Measurements from ENCODE around the gene SLC35A4.
A peak's percentile ranks its signal among the peaks of the same experiment; 100 is the strongest.

SLC35A4 gene, protein sequence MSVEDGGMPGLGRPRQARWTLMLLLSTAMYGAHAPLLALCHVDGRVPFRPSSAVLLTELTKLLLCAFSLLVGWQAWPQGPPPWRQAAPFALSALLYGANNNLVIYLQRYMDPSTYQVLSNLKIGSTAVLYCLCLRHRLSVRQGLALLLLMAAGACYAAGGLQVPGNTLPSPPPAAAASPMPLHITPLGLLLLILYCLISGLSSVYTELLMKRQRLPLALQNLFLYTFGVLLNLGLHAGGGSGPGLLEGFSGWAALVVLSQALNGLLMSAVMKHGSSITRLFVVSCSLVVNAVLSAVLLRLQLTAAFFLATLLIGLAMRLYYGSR

DNA sequence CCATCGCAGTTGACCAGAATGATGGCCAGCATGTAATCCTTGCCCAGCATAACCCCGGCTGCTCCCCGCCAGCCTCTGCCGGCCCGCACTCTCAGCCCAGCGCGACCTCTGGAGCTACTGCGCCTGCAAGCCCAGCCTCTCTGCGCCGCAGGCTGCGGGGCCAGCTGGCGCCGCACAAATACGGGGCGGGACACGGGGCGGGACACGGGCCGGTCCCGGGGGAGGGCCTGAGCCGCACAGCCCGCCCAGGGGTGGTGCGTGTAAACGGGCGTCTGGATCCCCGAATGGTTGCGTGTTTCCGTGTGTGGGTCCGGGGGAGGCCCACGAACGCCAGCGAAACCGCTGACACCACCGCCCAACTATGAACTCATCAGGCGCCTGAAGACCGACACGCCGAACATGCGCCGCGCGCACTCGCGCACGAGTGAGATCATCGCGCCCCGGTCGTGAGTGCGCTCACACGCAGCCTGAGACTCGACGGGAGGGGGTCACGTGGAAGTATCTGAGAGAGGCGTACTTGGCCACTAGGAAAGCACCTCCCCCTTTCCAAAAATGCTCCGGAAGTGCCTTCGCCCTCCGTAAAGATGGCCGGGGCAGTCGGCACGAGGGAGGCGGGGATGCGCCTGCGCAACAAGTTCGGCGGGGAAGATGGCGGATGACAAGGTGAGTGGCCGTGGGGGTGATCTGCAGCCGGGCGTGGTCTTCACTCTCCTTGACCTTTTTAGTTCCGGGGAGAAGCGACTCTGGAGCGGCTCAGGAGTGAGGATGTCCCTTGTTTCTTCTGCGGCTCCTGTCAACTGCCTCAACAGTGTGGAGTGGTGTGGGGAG, at the start of gene SLC35A4, which contains the start of gene APBB3:
TSS of gene SLC35A4 (plus strand) at position 633 of the 828 bp plus-strand sequence. CDS start 2,342 bp downstream, outside the sequence.
TSS of gene APBB3 (minus strand) at position 403 of the 828 bp plus-strand sequence. CDS start at position 50, 353 bp downstream.
- DNase-seq (ENCODE audit: low read depth): peak; percentile 95

DNA sequence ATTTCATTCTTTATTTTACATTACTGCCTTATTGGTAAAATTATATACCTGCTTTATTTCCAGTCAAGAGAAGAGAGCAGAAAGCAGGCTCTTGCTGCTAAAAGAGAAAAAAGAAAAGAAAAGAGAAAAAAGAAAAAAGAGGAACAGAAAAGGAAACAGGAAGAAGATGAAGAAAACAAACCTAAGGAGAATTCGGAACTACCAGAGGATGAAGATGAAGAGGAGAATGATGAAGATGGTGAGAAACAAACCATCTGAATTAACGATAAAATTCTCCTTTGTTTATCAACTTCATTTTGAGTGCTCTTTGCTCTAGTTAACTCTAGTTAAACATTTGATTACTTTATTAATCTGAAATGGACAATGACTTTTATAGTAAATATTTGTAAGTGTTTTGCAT, 40.6 kb upstream of the SLC35A4 start:
- no peak for DNase-seq (ENCODE audit: low read depth)

DNA sequence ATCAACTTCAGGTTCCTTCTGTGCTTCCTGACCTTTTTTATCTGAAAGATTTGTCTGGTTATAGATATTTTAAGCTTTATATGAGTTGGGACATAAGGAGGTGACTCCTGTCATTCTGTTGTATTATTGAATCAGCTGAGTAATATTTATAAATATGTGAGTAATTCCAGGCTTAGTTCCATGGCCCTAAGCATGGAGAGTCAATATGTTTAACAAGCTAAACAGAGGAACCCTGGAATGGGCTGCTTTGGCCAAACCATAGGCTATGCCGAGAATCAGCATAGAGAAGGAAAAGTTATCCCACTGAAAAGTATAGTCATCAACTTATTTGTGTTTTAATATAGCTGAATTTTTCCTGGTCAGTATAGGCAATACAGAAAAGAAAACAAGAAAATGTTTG, 24.4 kb upstream of the SLC35A4 start:
- DNase-seq (ENCODE audit: low read depth): no peak

DNA sequence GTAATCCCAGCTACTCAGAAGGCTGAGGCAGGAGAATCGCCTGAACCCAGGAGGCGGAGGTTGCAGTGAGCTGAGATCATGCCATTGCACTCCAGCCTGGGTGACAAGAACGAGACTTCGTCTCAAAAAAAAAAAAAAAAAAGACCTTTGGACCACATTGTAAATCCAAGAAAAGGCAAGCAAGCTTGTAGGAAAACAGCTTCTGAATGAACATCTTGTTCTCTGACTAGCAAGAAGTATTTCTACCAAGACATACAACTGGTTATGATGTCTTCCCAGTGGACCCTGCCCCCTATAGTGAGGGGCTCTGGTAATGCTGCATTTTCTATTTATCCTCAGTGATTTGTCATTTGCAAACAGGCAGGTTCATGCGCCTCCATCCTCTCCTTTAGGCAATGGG, 21.7 kb upstream of the SLC35A4 start:
- no peak for DNase-seq (ENCODE audit: low read depth)

DNA sequence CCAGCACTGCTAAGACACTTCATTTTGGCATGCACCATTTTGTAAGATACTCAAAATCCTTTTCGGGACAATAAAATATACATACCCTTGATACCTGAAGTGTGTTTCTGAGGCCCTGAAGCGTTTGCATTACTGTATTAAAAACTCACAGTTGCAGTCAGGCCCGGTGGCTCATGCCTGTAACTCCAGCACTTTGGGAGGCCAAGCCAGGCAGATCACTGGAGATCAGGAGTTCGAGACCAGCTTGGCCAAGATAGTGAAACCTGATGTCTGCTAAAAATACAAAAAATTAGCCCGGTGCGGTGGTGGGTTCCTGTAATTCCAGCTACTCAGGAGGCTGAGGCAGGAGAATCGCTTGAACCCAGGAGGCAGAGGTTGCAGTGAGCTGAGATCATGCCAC, 19.6 kb upstream of the SLC35A4 start:
- no peak for DNase-seq (ENCODE audit: low read depth)

DNA sequence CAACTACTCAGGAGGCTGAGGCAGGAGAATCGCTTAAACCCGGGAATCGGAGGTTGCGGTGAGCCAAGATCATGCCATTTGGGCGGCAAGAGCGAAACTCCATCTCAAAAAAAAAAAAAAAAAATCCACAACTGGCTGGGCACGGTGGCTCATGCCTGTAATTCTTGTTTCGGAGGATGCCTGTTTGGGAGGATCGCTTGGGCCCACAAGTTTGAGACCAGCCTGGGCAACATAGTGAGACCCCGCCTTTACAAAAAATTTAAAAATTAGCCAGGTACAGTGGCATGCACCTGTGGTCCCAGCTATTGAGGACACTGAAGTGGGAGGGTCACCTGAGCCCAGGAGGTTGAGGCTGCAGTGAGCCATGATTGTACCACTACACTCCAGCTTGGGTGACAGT, 19.0 kb upstream of the SLC35A4 start:
- DNase-seq (ENCODE audit: low read depth): no peak

DNA sequence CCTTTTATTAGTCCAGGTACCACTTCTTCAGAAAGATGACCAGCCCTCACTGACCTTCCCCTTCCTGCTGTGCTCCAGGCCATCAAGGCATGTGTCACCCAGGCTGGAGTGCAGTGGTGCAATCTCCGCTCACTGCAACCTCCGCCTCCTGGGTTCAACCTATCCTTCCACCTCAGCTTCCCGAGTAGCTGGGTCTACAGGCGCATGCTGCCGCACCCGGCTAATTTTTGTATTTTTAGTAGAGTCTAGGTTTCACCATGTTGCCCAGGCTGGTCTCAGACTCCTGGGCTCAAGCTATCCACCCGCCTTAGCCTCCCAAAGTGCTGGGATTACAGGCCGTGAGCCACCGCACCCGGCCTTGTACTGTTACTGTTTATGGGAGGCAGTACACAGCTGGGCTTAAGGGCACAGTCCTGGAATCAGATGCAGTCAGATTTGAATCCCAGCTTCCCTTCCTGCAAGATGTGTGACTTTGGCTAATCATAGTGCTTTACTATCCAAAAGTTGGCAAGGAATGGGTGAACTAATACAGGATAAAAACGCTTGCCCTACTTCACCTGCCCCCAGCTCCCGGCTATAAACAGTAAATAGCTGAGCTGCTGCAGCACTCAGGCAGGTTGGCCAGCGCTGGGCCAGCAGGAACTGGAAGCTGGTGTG, 17.6 kb upstream of the SLC35A4 start:
- DNase-seq (ENCODE audit: low read depth): no peak

DNA sequence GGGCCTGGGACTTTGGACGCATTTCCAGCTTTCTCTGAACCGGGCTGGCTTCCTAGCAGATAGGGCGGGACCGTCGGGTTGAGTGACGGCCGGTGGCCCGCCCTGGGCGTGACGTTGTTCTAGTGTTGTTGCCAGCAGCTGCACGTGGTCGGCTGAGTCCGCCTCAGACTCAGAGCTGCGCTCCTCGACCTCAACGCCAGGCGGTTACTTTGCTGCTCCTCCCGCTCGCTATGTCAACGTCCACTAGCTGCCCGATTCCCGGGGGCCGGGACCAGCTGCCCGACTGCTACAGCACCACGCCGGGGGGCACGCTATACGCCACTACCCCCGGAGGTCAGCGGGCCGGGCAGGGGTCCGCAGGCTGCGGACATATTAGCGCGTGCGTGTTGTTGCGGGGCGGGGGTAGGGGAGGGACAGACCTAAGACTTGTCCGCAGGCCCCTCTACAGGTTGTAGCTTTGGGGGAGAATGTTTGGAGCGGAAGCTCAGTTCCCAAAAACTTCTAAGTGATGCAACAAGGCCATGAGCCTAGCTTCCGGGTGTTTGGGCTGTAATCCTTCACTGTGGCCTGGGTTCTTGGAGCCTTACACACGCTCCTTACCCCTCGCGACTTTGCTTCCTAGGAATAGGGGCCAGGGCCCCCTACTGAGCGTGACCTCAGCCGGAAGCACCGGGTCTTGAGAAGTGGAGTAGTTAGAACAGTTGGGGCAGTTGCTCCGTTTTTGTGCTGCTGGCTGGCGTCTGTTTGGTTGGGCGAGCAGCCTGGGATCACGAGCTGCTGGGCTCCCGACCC, 16.9 kb upstream of the SLC35A4 start, which contains the start of gene EIF4EBP3:
TSS of gene EIF4EBP3 (plus strand) at position 155 of the 792 bp plus-strand sequence. CDS start at position 231, 76 bp downstream.
- peak; percentile 79 for DNase-seq (ENCODE audit: low read depth)

DNA sequence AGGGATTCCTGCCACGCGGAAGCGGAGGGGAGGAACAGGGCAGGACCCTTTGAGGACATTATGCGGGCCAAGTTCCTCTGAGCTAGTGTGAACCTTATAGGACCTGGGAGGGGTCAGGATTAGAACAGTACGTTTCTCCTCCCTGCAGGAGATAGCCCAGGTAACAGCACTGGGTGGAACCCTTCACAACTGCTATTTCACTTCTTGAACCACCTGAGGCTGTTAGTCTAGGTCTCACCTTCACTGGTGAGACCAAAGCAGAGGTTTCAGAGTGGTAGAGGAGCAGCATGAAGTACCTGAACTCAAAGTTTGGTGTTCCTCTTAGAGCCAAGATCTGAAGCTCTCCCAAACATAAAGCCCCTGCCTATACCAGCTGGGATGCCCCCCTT, 16.3 kb upstream of the SLC35A4 start:
- no peak for DNase-seq (ENCODE audit: low read depth)

DNA sequence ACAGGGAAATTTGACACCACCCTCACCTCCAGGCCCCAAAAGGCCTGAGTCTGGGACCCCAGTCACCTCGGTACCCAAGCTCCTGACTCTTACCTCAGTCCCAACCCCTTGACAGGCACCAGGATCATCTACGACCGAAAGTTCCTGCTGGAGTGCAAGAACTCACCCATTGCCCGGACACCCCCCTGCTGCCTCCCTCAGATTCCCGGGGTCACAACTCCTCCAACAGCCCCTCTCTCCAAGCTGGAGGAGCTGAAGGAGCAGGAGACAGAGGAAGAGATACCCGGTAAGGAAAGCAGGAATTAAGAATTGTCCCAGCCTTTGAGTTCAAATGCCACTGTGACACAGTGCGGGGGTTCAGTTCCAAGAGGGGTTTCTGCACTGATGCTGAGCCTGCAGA, 15.8 kb upstream of the SLC35A4 start:
- DNase-seq (ENCODE audit: low read depth): no peak

DNA sequence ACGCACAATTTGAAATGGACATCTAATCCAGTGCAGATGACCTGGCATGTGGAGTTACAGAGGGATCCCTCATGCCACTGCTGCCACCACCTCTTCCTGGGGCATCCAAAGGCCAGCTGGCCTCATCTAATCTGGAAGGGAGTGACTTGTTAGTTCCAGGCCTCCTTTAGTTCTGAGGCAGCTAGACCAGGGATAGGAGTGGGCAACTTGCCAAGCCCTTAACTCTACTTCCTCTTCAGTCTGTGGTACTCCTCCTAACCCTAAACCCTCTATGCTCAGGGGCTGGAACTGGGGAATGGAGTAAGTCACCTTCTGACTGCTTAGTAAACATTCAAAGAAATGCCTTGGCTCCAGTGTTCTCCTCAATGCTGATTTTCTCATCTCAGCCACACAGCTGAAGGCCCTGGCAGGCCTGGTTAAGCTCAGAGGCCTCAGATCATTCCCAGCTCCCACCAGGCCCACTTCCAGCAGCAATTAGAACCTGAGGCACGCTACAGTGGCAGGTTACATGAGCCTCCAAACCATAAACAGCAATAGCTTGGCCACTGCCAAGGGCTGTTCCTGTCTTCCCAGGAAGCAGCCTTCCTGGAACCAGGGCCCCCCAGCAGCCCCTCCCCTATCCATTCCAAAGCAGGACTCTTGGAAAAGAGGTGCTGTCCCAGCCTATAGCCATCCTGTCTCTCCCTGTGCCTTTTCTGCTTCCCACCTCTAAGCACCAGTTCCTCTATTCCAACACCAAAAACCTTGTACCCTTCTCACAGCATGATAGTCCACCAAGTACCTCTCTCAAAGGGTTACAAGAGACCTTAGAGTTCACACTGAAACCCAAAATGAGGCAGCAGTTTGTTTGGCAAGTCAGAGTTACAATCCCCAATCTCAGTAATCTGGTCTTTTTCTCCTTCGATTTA, 15.1 kb upstream of the SLC35A4 start:
- no peak for DNase-seq (ENCODE audit: low read depth)

DNA sequence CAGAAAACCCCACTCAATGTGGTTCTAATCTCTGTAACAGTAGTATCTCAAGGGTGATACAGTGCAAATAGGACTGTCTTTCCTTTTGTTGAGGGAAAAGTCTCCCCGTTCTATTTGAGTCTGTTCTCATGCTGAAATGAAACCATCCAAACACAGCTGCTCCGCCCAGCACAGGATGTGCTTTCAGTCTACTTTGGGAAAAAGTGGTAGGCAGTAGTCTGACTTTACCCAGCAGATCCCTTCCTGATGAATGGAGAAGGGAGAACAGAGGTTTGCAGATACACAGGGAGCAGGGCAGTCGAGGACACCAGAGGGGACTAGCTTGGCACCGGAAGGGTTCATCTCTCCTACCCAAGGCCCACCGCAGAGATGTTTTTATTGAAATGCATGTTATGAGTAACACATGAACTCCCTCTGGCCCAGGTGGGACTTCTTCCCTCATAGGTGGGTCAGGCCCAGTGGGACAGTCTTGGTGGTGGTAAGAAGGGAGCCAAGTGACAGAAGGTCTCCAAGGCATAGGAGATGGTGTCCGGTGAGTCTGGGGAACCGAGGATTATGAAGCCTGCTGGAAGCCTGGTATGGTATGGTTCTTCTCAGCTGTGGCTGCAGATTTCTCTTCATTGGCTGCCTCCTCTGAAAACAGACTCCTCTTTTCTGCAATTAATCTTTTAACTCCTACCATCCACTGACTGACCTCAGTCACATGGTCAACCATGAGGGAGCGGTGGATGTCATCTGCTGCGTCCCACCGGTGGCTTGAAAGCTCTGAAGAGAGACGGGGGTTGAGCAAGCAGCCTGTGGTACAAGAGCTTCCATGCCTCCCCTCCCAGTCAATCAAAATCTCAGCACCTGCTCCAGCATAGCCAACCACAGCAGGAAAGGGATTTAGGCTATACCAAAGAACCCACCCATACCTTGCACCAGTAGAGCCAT, 14.2 kb upstream of the SLC35A4 start:
- no peak for DNase-seq (ENCODE audit: low read depth)

DNA sequence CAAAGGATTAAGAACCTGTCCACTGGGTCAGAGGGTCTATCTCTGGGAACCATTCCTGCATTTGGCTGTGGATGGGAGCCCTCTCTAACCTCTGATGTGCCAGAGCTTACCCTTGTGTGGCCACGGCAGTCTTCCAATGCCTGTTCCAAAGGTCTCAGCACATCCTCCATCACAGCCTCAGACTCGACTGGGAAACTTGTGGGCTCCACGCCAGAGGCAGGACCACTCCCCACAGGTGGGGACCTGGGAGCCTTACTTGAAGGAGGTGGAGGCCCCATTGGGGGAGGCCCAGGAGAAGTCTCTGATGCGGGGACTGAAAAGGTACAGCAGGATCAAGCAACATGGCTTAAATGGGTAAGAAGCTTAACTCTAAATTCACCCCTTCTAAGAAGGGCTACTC, 12.8 kb upstream of the SLC35A4 start:
- DNase-seq (ENCODE audit: low read depth): no peak

DNA sequence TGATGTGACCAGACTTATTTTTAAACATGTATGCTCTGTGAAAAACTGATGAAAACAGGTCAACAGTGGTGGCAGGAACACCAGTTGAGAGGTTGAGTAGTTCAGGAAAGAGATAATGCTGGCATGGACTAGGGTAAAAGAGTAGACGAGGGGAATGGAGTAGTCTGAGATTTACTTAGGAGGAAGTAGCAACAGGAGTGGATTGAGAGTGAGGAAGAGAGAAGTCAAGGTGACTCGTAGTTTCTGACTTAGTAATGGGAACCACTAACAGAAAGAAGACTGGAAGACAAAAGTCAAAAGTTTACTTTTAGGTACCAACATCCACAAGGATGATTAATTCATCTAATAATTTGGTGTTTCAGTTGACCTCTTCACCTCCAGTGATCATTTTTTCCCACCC, 11.0 kb upstream of the SLC35A4 start:
- no peak for DNase-seq (ENCODE audit: low read depth)

DNA sequence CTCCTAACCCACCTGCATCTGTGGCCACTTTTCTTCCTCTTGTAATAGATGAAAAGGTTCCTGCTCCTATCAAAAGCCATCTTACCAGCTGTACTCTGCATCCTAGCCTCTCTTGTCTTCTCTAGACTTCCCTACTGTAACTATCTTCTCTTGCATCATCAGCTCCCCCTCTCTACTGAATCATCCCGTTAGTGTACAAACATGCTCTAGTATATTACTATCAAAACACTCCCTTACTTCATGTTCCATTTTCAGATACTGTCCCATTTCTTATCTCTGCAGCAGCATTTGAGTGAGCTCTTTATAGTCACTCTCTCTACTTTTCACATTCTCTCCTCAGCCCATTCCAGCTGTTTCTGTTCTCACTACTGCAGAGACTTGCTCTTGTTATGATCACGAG, 10.2 kb upstream of the SLC35A4 start:
- DNase-seq (ENCODE audit: low read depth): no peak

DNA sequence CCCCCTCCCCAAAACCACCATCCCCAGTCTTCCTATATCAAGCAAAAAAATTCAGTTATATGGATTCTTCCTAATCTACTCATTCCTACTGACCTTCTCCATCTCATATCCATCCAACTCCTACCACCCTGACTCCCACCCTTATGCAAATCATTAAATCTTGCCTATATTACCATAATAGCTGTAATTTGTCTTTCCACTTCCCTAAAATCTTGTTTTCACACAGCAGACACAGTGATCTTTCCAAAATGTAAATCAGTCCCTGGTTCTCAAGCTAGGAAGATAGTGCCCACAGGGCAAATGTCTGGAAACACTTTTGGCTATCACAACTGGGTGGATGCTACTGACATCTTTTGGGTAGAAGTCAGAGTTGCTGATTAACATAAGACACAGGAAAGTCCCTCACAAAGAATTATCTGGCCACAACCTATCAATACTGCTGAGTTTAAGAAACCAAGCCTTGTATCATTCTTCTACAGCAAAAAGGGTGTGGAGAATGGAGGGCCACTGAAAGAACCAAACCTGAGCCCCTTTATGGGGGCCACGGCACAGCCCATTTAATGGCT, 8.8 kb upstream of the SLC35A4 start:
- no peak for DNase-seq (ENCODE audit: low read depth)

DNA sequence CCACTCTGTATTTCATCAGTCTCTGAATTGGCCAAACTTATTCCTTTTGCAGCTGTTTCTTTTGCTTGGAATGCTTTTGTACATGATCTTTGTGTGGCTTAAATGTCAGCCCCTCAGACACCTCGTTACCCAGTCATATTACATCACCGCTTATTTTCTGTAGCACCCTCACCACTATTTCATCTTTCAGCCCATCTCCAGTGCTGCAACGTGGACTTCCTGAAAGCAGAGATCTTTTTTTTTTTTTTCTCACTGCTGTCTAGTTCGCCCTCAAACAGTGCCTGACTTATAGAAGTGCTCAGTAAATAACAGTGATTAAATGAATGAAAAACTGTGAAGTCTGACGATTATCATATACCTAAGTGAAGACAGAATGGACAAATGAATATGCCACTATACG, 8.2 kb upstream of the SLC35A4 start:
- no peak for DNase-seq (ENCODE audit: low read depth)

DNA sequence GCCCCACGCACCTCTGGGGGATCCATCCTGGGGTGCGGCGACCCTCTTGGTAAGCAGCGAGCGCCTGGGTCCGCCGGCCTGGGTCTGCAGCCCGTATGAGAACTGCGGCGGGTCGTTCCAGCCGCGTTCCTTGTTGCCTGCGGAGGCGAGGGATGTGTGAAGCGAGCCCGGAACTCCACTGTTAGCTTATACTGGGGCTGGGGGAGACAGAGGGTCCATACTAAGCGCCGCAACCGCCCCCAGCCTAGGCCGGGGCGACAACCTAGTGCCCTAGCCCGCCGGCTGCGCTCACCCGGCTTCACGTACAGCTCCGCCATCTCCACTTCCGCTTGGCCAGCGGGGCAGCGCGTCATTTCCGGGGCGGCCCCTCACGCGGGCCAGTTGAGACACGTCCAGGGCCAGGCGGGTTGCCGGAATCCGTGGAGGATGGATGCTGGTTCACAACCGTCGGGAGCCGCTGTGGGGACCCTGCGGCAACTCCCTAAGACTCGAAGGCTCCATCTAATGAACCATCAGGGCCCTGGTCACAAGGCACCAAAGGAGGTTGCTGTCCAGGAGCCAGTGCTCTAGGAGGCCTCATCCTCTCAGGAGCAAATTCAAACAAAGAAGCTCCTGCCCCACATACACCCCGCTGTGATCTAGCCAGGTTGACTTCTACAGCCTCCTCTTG, 7.4 kb upstream of the SLC35A4 start, which contains the start of gene SRA1:
TSS of gene SRA1 (minus strand) at position 338 of the 670 bp plus-strand sequence. CDS start at position 317, 21 bp downstream.
- peak; percentile 72 for DNase-seq (ENCODE audit: low read depth)

DNA sequence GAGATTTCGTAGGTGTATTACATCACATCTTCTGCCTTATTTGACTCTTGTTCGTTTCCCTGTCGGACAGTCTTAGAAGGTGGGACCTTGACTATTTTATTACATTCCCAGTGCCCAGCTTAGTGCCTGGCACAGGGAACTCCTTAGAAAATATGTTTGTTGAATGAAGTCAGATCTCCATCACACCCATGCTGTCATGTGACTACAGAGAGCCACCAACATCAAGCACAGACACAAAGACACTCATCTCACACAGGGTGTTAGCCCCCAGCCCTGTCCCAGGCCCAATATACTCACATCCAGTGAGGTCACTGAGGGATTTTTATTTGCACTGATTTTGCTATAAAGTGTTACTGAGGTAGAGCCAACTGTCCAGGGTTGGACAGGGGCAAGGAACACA, 6.7 kb upstream of the SLC35A4 start:
- no peak for DNase-seq (ENCODE audit: low read depth)
